ENCODE measurements around the gene ARL6IP4.
A peak's percentile ranks its signal among the peaks of the same experiment; 100 is the strongest.

The ARL6IP4 gene

DNA sequence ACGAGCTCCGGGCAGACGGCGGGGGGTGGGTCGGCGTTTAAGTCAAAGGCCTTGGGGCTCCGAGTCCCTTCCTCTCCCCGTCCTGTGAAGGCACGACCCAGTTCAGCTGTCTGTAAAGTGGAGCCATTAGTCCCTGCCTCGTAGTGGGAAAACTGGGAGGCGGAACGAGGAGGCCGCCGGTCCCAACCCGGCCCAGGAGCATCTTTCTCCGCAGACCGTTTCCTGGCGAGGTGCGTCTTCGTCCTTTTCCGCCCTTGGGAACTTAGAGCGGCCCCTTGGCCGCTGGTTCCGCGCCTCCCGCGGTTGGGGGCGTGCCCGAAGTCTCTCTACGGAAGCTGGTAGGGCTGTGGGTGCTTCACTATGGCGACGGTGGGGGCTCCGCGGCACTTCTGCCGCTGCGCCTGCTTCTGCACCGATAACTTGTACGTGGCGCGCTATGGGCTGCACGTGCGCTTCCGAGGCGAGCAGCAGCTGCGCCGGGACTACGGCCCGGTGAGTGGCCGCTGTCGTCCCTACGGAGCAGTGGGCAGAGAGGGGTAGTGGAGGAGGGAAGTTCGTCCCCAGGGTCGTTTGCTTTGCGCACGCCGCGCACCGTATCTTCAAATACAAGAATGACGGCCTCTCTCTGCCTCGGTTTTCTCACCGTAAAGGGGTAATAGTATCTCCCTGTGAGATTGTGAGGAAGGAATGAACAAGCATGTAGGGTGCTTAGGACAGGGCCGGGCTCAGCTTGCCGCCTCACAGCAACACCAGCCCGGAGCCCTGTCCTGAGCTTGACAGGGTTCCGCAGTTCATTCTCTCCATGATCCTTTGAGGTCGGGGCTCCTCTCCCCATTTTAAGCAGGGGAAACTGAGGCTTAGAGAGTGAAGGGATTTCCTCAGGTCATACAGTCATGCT is 5.3 kb upstream of the ARL6IP4 start, which contains the start of gene OGFOD2:
OGFOD2 (plus strand) TSS at position 353 of the 898 bp plus-strand sequence; CDS start at position 361, 8 bp downstream.
- in situ Hi-C loops (cut with HindIII; ENCODE audit: low sequenced_read_pairs): no loop called here
- DNase-seq (ENCODE audit: low read depth): peak; percentile 66
- TF ChIP-seq, protein P1, sequence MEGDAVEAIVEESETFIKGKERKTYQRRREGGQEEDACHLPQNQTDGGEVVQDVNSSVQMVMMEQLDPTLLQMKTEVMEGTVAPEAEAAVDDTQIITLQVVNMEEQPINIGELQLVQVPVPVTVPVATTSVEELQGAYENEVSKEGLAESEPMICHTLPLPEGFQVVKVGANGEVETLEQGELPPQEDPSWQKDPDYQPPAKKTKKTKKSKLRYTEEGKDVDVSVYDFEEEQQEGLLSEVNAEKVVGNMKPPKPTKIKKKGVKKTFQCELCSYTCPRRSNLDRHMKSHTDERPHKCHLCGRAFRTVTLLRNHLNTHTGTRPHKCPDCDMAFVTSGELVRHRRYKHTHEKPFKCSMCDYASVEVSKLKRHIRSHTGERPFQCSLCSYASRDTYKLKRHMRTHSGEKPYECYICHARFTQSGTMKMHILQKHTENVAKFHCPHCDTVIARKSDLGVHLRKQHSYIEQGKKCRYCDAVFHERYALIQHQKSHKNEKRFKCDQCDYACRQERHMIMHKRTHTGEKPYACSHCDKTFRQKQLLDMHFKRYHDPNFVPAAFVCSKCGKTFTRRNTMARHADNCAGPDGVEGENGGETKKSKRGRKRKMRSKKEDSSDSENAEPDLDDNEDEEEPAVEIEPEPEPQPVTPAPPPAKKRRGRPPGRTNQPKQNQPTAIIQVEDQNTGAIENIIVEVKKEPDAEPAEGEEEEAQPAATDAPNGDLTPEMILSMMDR (IDR thresholded peaks at IDR 0.05; ENCODE audit: low read depth, low read length, missing control alignments): no peak
- H3K4me3 ChIP-seq (ENCODE audit: low read depth, low read length): peak within 1 kb of the TSS; percentile 96

DNA sequence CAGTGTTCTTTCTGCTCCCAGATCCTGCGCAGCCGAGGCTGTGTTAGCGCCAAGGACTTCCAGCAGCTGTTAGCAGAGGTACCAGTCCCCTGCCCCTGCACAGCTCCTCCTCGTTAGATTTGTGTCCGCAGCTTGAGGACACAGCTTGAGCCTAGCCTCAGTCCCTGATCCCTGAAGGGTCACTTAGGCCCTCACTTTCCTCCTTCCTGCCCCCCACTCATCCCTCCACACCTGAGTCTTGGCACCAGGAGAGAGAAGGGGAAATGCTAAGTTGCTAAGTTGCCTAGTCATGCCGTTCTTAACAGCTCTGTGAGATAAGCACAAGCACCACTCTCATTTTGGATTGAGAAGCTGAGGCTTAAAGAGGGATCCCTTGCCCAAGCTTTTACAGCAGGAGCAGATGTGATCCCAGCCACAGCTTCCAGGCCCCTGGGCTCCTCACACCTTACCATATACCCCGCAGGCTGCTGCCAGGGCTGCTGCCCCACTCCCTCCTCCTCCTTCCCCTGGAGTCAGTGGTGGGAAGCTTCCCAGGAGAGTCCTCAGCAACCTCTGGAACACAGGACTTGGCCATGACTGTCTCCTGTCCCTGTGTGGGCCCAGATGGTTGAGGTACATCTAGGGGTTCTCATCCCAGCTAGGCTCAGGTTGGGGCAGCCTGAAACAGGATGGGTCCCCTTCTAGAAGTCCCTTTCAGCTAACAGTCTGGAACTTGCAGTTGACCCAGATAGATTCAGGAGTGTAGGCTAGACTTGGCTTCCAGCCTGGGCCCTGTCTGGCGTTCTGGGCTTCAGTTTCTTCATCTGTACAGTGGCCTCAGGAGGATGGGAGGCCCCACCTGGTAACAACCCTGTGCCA is 4.5 kb upstream of the ARL6IP4 start:
- H3K4me3 ChIP-seq (ENCODE audit: low read depth, low read length): peak overlapping the region; percentile 96
- in situ Hi-C loops (cut with HindIII; ENCODE audit: low sequenced_read_pairs): no loop called here
- TF ChIP-seq, protein P1 (IDR thresholded peaks at IDR 0.05; ENCODE audit: low read depth, low read length, missing control alignments): no peak
- no peak for DNase-seq (ENCODE audit: low read depth)

DNA sequence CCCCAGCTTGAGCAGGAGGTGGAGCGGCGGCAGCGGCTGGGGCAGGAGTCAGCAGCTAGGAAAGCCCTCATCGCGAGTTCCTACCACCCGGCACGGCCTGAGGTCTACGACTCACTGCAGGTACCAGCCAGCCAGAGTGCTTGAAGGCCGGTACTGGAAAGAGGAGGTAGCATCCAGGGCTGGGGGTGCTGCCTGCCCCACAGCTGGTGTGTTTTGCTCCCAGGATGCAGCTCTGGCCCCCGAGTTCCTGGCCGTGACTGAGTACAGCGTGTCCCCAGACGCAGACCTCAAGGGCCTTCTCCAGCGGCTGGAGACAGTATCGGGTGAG is 3.9 kb upstream of the ARL6IP4 start:
- no peak overlapping the region for H3K4me3 ChIP-seq (ENCODE audit: low read depth, low read length)
- in situ Hi-C loops (cut with HindIII; ENCODE audit: low sequenced_read_pairs): no loop called here
- no peak for DNase-seq (ENCODE audit: low read depth)
- TF ChIP-seq, protein P1 (IDR thresholded peaks at IDR 0.05; ENCODE audit: low read depth, low read length, missing control alignments): no peak

DNA sequence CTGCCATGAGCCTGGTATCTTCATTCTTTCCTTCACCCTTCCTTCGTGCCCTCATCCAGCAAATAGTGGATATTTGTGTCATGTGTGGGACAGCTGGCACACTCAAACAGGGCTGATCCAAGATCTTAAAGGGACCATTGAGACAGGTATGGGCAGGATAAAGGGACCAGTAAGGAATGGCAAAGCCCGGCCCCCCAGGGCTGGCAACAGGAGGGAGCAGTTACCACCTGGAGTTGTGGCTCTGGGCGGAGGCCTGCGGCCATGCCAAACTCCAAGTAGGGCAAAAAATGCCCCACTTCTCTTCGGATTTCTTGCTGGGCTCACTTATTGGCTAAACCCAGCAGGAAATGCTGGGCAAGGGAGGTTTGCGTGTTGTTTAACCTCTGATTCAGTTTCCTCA is 3.3 kb upstream of the ARL6IP4 start:
- in situ Hi-C loops (cut with HindIII; ENCODE audit: low sequenced_read_pairs): no loop called here
- TF ChIP-seq, protein P1 (IDR thresholded peaks at IDR 0.05; ENCODE audit: low read depth, low read length, missing control alignments): no peak
- DNase-seq (ENCODE audit: low read depth): no peak
- H3K4me3 ChIP-seq (ENCODE audit: low read depth, low read length): no peak overlapping the region

DNA sequence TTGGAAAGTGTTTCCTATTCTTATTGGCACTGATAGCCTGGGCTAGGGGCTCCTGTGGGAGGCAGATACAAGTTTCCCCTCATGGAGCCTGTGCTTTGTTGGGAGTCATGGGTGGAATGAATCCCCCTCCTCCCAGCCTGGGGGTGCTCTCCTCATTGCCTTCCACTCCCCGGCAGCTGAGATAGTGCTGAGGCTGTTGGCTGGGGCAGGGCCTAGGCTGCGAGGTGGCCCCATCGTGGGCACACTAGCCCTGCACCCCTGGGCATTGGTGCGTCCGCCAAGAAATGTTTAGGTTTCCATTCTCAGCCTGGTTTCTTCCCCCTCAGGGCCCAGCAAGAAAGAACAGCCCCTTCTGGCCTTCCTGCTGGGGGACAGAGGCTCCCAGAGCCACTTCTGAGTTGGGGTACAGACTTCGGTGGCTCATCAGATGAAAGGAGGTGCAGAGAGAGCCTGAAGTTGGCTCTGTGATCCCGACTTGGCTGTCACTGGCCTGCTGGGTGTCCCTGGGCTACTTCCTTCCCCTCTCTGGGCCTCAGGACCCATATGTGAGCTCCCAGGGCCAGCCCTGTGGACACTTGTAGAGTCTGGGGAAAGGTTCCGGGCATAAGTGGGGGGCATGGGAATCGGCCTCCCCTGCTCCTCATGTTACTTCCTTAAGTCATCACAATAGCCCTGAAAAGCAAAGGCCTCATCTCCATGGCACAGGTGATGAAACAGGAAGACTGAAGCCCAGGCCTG is 2.7 kb upstream of the ARL6IP4 start:
- no peak for DNase-seq (ENCODE audit: low read depth)
- TF ChIP-seq, protein P1 (IDR thresholded peaks at IDR 0.05; ENCODE audit: low read depth, low read length, missing control alignments): no peak
- no peak overlapping the region for H3K4me3 ChIP-seq (ENCODE audit: low read depth, low read length)
- in situ Hi-C loops (cut with HindIII; ENCODE audit: low sequenced_read_pairs): no loop called here

DNA sequence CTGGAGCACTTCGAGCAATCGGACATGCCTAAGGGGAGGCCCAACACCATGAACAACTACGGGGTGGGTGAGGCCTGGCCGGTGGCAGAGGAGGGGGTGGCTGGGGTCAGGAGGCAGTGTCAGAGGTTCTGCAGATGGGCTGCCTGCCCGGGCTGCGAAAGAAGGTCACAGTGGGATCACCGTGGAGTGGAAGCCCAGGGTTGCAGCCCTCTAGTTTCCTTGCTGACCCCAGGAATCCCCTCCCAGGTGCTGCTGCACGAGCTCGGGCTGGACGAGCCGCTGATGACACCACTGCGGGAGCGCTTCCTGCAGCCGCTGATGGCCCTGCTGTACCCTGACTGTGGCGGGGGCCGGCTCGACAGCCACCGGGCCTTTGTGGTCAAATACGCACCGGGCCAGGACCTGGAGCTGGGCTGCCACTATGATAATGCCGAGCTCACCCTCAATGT is 1.9 kb upstream of the ARL6IP4 start:
- TF ChIP-seq, protein P1 (IDR thresholded peaks at IDR 0.05; ENCODE audit: low read depth, low read length, missing control alignments): no peak
- no peak overlapping the region for H3K4me3 ChIP-seq (ENCODE audit: low read depth, low read length)
- in situ Hi-C loops (cut with HindIII; ENCODE audit: low sequenced_read_pairs): no loop called here
- DNase-seq (ENCODE audit: low read depth): no peak

Data from astrocyte of the cerebellum (primary cell).